CD14-positive monocyte (primary cell): ENCODE measurements around the gene AQP12A. TPM values are rescaled to one million over a fixed set of nuclear protein-coding genes. Genes with fewer than 3 reads are reported as not detected.
A peak's percentile ranks its signal among the peaks of the same experiment; 100 is the strongest.

Source experiments
- DNase-seq, 3 donors: peaks; one replicate each; pipeline ENCODE4 v3.0.0-alpha.2; 2011 to 2022
- H2AFZ ChIP-seq: 2 replicates; pipeline ENCODE4 v1.6.0; 2012; ENCODE audit warnings: mild to moderate bottlenecking, low read depth, low read length, inconsistent platforms; ENCODE audit not compliant: insufficient read depth, poor library complexity, severe bottlenecking
- H3K27ac ChIP-seq, 2 donors: 1 replicate in 1 of 2; 2 replicates in 1 of 2; pipeline ENCODE4 v1.5.1; 2012 to 2013; ENCODE audit warnings: low read length in 2 of 2, control low read depth in 1 of 2, inconsistent platforms in 1 of 2, low read depth in 1 of 2, mild to moderate bottlenecking in 1 of 2
- H3K27me3 ChIP-seq, 2 donors: one replicate each; pipeline versions ENCODE4 v1.6.0 to v1.6.1; 2011 to 2013; ENCODE audit warnings: low read length in 2 of 2; ENCODE audit not compliant: control insufficient read depth in 2 of 2, insufficient read depth in 2 of 2
- H3K36me3 ChIP-seq, 2 donors: replicated peaks in 1 of 2; 1 replicate in 1 of 2; 2 replicates in 1 of 2; pipeline versions ENCODE4 v1.5.1 to v1.6.1; 2012 to 2013; ENCODE audit warnings: low read length in 2 of 2, control low read depth in 1 of 2, inconsistent platforms in 1 of 2, mild to moderate bottlenecking in 1 of 2; ENCODE audit not compliant: insufficient read depth in 2 of 2, control insufficient read depth in 1 of 2
- H3K4me1 ChIP-seq, 2 donors: 1 replicate in 1 of 2; 2 replicates in 1 of 2; pipeline versions ENCODE4 v1.5.1 to v1.6.1; 2012 to 2013; ENCODE audit warnings: low read length in 2 of 2, control low read depth in 1 of 2, inconsistent platforms in 1 of 2, mild to moderate bottlenecking in 1 of 2, moderate library complexity in 1 of 2; ENCODE audit not compliant: insufficient read depth in 2 of 2, control insufficient read depth in 1 of 2
- H3K4me2 ChIP-seq: replicated peaks from 2 replicates; pipeline ENCODE3; 2012; ENCODE audit warnings: low read length, moderate library complexity, mild to moderate bottlenecking; ENCODE audit not compliant: poor library complexity, severe bottlenecking; ENCODE audit errors: extremely low read depth
- H3K4me3 ChIP-seq, 3 experiments: fragments of 200-600 bp in 1 of 3; sonication (generic) in 1 of 3; replicated peaks in 1 of 3; 1 replicate in 2 of 3; 2 replicates in 1 of 3; pipeline ENCODE4 v1.5.1; 2011 to 2013; ENCODE audit warnings: low read length in 3 of 3, mild to moderate bottlenecking in 3 of 3, control low read depth in 2 of 3, low read depth in 2 of 3, inconsistent platforms in 1 of 3, moderate library complexity in 1 of 3
- H3K79me2 ChIP-seq: 2 replicates; pipeline ENCODE4 v1.6.0; 2012; ENCODE audit warnings: mild to moderate bottlenecking, control low read depth, inconsistent platforms, low read length, moderate library complexity; ENCODE audit not compliant: insufficient read depth
- H3K9ac ChIP-seq: 2 replicates; pipeline ENCODE4 v1.6.0; 2017; ENCODE audit warnings: low read length, mild to moderate bottlenecking; ENCODE audit not compliant: insufficient read depth, poor library complexity, severe bottlenecking
- H3K9me3 ChIP-seq, 2 donors: replicated peaks in 1 of 2; 1 replicate in 1 of 2; 2 replicates in 1 of 2; pipeline versions ENCODE4 v1.5.1 to v1.6.1; 2012 to 2013; ENCODE audit warnings: low read length in 2 of 2, control low read depth in 1 of 2; ENCODE audit not compliant: control insufficient read depth in 1 of 2, insufficient read depth in 1 of 2
- H4K20me1 ChIP-seq: 2 replicates; pipeline ENCODE4 v1.6.0; 2012; ENCODE audit warnings: mild to moderate bottlenecking, low read length, control low read depth, moderate library complexity; ENCODE audit not compliant: insufficient read depth
- H3K27ac Mint-ChIP-seq, 7 donors: one replicate each; pipeline ENCODE4 v1.8.0; 2020; ENCODE audit warnings: mild to moderate bottlenecking in 7 of 7, mixed read lengths in 7 of 7, moderate library complexity in 6 of 7, inconsistent platforms in 2 of 7
- H3K27me3 Mint-ChIP-seq, 3 donors: one replicate each; pipeline ENCODE4 v1.8.0; 2021 to 2022; ENCODE audit warnings: low read depth in 3 of 3, mild to moderate bottlenecking in 3 of 3, mixed read lengths in 3 of 3, moderate library complexity in 3 of 3, inconsistent platforms in 1 of 3
- H3K36me3 Mint-ChIP-seq, 2 donors: one replicate each; pipeline ENCODE4 v1.8.0; 2020; ENCODE audit warnings: mixed read lengths in 2 of 2, inconsistent platforms in 1 of 2, mild to moderate bottlenecking in 1 of 2
- H3K4me1 Mint-ChIP-seq: one replicate; pipeline ENCODE4 v1.8.0; 2020; ENCODE audit warnings: mild to moderate bottlenecking, mixed read lengths
- H3K4me3 Mint-ChIP-seq, 2 donors: one replicate each; pipeline ENCODE4 v1.8.0; 2020; ENCODE audit warnings: mild to moderate bottlenecking in 2 of 2, mixed read lengths in 2 of 2, moderate library complexity in 1 of 2
- H3K9me3 Mint-ChIP-seq, 7 donors: one replicate each; pipeline ENCODE4 v1.8.0; 2020 to 2022; ENCODE audit warnings: mixed read lengths in 7 of 7, mild to moderate bottlenecking in 6 of 7, moderate library complexity in 6 of 7, inconsistent platforms in 2 of 7
- CTCF ChIP-seq: fragments of 200-600 bp; IDR thresholded peaks from one replicate; pipeline ENCODE4 v1.8.0; 2022; ENCODE audit warnings: antibody characterized with exemption, mild to moderate bottlenecking
- WGBS: methylation state at CpG from one replicate; pipeline ENCODE4 v1.1.5; 2013; ENCODE audit warnings: missing lambda C conversion rate; ENCODE audit not compliant: insufficient coverage; 5-methylcytosine and 5-hydroxymethylcytosine counted together
- intact Hi-C, 2 donors: fragments of 100-400 bp; cut with micrococcal nuclease; formaldehyde crosslinking; loops; one replicate each; pipeline versions ENCODE4 v1.15.0 to v1.15.1; 2023
- polyA plus RNA-seq, 3 donors: library from polyadenylated mRNA; depleted of rRNA in 1 of 3; unstranded in 2 of 3; stranded (reverse) in 1 of 3; fragments of 300-500 nt in 2 of 3; fragments of >200 nt in 1 of 3; fragmentation: Illumina TruSeq in 2 of 3; gene quantifications; 1 replicate in 2 of 3; 2 replicates in 1 of 3; pipeline ENCODE4 v1.2.3, GENCODE V29; 2012 to 2021

AQP12A gene
- polyA plus RNA-seq, 3 donors: not detected

DNA sequence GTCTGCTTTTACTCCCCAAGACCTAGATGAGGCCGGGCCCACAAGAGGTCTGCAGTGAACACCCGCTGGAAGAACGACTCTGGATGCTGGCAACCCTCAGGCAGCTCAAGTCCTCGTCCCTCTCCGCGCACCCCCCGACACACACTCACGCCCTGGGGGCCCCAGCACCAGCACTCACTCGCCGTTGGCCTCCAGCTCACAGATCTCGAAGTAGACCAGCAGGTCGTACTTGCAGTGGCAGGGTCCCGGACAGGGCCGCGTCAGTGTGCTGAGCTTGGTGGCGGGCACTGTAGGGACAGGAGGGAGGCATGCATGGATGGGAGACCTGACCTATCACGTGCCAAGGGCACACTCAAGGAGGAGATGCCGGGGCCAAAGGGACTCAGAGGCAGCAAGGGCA, 49.4 kb downstream of the AQP12A start:
- no peak overlapping the region for H3K4me3 Mint-ChIP-seq
- peak overlapping the region in 1 of 7 donors; percentile 55 for H3K27ac Mint-ChIP-seq
- no peak overlapping the region for H3K27ac ChIP-seq
- no peaks in the 10 kb centered on the region for H3K4me1 ChIP-seq
- no peaks in the 10 kb centered on the region for H3K36me3 ChIP-seq
- no peaks in the 10 kb centered on the region for H3K4me1 Mint-ChIP-seq
- WGBS: 98% methylated on average over 9 of the region's 18 CpGs
- no peaks in the 10 kb centered on the region for H3K36me3 Mint-ChIP-seq
- H3K4me3 ChIP-seq: no peak overlapping the region
- intact Hi-C loops: no loop called here
- peaks cover 5 to 9% (median 5%) of the 10 kb centered on the region in 3 donors for H3K27me3 Mint-ChIP-seq
- H3K9ac ChIP-seq: no peak overlapping the region
- H4K20me1 ChIP-seq: no peaks in the 10 kb centered on the region
- no peak for DNase-seq
- H3K4me2 ChIP-seq: no peak overlapping the region
- peaks cover 0 to 1% (median 0%) of the 10 kb centered on the region in 7 donors for H3K9me3 Mint-ChIP-seq
- no peaks in the 10 kb centered on the region for H3K79me2 ChIP-seq
- no peak overlapping the region for H2AFZ ChIP-seq
- TF ChIP-seq CTCF: no peak
- no peaks in the 10 kb centered on the region for H3K27me3 ChIP-seq
- H3K9me3 ChIP-seq: no peaks in the 10 kb centered on the region

DNA sequence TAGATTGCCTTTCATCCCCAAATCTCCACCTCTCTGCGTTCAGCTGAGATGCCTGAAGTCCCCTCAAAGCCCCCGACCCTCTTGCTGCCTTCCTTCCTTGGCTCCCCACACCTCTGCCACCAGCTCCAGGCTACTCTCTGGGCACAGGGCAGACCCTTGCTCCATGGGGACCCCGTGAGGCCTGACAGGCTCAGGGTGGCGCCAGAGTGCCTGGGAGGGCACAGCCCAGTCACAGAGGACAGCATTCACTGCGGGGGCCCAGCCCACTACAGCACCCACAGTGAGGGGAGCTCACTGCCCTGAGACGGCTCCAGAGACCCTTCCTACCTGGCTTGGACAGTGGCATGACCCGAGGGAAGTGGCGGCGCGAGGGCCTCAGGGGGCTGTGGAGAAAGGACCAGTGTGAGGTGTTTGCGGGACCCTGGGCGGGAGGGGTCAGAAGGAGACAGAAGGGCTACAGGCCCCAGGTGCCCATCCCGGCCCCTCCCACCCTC, 51.0 kb downstream of the AQP12A start:
- Mint-ChIP-seq H3K4me1 (no peaks in the 10 kb centered on the region), H3K27me3 (peaks cover 2 to 12% (median 5%) of the 10 kb centered on the region in 3 donors), H3K9me3 (peaks cover 0 to 1% (median 0%) of the 10 kb centered on the region in 7 donors), H3K36me3 (no peaks in the 10 kb centered on the region), H3K4me3 (no peak overlapping the region), H3K27ac (no peak overlapping the region)
- Histone ChIP-seq H2AFZ (no peak overlapping the region), H3K36me3 (no peaks in the 10 kb centered on the region), H3K9ac (no peak overlapping the region), H3K4me2 (no peak overlapping the region), H3K4me3 (no peak overlapping the region), H3K27ac (no peak overlapping the region), H3K4me1 (no peaks in the 10 kb centered on the region), H3K79me2 (no peaks in the 10 kb centered on the region), H4K20me1 (no peaks in the 10 kb centered on the region), H3K9me3 (no peaks in the 10 kb centered on the region), H3K27me3 (no peaks in the 10 kb centered on the region)
- 84% methylated on average over 4 of the region's 13 CpGs for WGBS
- intact Hi-C loops: no loop called here
- TF ChIP-seq CTCF: no peak
- no peak for DNase-seq
